ENCODE measurements around the gene FYCO1.

Gene FYCO1

DNA sequence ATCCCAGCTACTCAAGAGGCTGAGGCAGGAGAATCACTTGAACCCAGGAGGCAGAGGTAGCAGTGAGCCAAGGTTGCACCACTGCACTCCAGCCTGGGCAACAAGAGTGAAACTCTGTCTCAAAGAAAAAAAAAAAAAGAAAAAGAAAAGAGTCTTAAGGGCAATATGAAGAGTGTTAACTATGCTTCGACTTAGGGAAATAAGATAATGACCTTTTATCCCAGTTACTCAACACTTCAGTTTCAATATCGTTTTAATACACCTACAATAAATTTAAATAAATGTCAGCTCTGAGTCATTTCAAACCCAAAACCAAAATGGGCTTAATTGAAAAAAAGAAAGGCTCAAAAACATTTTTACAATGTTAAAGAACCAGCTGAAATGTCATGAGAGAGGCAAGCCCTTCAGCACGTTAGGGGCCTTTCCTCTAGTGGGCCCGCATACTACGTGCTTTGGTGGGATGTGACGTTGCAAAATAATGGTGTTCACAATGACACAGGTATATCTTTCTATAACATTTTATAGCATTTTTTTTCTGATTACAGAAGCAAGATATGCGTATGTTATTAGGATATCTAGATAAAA, 15.3 kb downstream of the FYCO1 start:
- peaks cover 8% of the 10 kb centered on the region for H3K36me3 ChIP-seq (ENCODE audit: control insufficient read depth, insufficient read depth, low read length)
- no peak for TF ChIP-seq CTCF (IDR thresholded peaks at IDR 0.05; ENCODE audit: insufficient read depth, low read length, poor library complexity, severe bottlenecking)
- DNase-seq (ENCODE audit: extremely low read depth, insufficient read length) = no peak
- no peak overlapping the region for H3K4me3 ChIP-seq (replicated peaks; ENCODE audit: low read depth, low read length)
- H3K27me3 ChIP-seq (replicated peaks; ENCODE audit: control insufficient read depth, insufficient read depth, low read length) = no peaks in the 10 kb centered on the region

- peaks cover 10% of the 10 kb centered on the region for H3K36me3 ChIP-seq (ENCODE audit: control insufficient read depth, insufficient read depth, low read length)
These were observed 16.2 kb downstream of the FYCO1 start for GRCh38 chr3:45979378-45979777.

GRCh38 chr3:45978006-45978761, 17.4 kb downstream of the FYCO1 start:
- no peak for DNase-seq (ENCODE audit: extremely low read depth, insufficient read length)
- Histone ChIP-seq H3K27me3 (replicated peaks; ENCODE audit: control insufficient read depth, insufficient read depth, low read length) (no peaks in the 10 kb centered on the region), H3K36me3 (ENCODE audit: control insufficient read depth, insufficient read depth, low read length) (peaks cover 7% of the 10 kb centered on the region), H3K4me3 (replicated peaks; ENCODE audit: low read depth, low read length) (no peak overlapping the region)
- no peak for TF ChIP-seq CTCF (IDR thresholded peaks at IDR 0.05; ENCODE audit: insufficient read depth, low read length, poor library complexity, severe bottlenecking)

More at GRCh38 chr3:45979378-45979777, 16.2 kb downstream of the FYCO1 start:
- no peaks in the 10 kb centered on the region for H3K27me3 ChIP-seq (replicated peaks; ENCODE audit: control insufficient read depth, insufficient read depth, low read length)
- no peak for DNase-seq (ENCODE audit: extremely low read depth, insufficient read length)
- no peak overlapping the region for H3K4me3 ChIP-seq (replicated peaks; ENCODE audit: low read depth, low read length)
- no peak for TF ChIP-seq CTCF (IDR thresholded peaks at IDR 0.05; ENCODE audit: insufficient read depth, low read length, poor library complexity, severe bottlenecking)

DNA sequence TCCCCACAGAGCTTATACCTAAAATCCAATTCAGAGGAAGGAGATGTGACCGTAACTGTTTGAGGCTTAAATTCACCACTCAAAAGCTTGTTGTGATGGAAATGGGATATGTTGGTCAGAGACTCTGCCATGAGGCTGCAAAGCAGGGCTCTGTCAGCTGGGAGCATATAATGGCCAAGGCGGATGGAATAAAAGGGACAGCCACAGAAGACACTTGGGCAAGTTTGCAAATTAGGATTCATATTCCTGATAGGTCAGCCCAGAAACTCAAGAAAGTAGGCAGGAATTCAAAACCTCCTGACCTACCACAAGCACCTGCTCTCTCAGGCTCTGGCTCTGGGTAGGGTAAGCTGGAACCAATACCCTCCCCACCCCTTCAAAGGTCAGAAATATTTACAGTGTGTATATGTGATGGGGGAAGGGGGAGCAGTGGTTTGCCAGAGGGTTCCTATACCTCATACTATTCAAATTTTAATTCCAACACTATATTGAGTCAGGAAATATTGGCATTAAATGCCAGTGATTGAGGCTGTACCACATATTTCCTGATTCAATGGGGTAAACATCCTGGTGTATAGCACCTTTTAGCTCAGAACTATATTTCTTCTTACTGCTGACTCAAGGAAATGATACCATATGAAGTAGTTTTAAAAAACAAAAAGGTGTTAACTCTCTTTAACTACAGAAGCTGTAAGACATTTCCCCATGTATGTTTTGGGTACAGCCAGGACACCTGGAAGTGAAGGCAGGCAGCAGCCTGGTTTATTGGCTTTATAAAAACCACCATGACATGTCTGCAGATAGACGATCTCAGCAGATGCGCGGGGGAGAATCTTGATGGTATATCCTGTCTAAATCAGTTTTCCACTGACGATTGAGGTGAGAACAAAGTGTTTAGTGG, 19.2 kb downstream of the FYCO1 start:
- H3K36me3 ChIP-seq (ENCODE audit: control insufficient read depth, insufficient read depth, low read length) = peaks cover 7% of the 10 kb centered on the region
- TF ChIP-seq CTCF (IDR thresholded peaks at IDR 0.05; ENCODE audit: insufficient read depth, low read length, poor library complexity, severe bottlenecking) = no peak
- no peak for DNase-seq (ENCODE audit: extremely low read depth, insufficient read length)
- no peak overlapping the region for H3K4me3 ChIP-seq (replicated peaks; ENCODE audit: low read depth, low read length)
- H3K27me3 ChIP-seq (replicated peaks; ENCODE audit: control insufficient read depth, insufficient read depth, low read length) = no peaks in the 10 kb centered on the region

DNA sequence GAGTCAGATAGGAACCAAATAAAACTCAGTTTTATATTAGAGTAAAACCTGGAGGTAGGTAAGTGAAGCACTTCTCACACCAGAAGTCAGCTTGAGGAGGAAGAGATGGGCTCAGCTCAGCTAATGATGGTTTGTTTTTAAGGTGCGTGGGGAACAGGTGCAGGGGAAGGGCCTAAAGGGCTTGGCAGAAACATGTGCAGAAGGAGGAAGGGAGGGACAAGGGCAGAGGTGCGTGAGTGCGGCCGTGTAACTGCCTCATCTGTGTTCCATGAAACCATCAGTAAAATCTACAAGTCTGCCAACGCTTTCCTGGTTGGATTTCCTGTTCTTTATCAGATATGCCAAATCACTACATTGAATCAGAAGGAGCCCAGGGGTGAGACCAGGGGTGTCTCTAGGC, 19.9 kb downstream of the FYCO1 start:
- Histone ChIP-seq H3K27me3 (replicated peaks; ENCODE audit: control insufficient read depth, insufficient read depth, low read length) (no peaks in the 10 kb centered on the region), H3K36me3 (ENCODE audit: control insufficient read depth, insufficient read depth, low read length) (peaks cover 7% of the 10 kb centered on the region), H3K4me3 (replicated peaks; ENCODE audit: low read depth, low read length) (no peak overlapping the region)
- TF ChIP-seq CTCF (IDR thresholded peaks at IDR 0.05; ENCODE audit: insufficient read depth, low read length, poor library complexity, severe bottlenecking) = no peak
- no peak for DNase-seq (ENCODE audit: extremely low read depth, insufficient read length)
